ENCODE results near the gene MOB3C.

DNA sequence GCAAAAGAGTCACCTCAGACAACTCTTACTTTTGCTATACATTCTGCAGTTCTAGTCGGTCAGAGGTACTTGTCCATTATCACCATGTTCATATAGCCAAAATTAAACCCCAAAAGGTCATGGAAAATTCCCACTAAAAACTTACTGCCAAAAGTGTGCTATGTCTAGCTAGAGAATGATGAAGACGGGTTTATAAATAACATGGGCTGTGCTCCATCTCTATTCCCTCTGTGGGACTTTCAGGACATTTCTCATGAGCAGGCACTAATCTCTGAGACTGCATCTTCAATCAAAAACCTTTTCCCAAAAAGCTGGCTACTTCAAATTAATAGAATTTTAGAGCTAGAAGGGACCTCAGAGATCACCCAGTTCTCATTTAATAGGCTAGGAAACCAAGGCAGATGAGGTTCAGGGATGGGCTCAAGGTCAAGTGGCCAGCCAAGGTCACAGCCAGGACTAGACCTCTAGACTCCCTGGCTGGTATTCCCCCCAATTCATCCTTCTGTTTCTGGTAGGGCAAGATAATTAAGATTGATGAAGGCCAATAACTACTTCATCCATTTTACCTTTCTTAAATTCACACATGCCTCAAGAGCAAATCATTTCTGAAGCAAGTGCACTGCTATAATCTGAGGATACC is 21.0 kb upstream of the MOB3C start:
- TF ChIP-seq SMC3 (conservative IDR thresholded peaks at IDR 0.05; ENCODE audit: poor library complexity) (no peak), EZH2 (IDR thresholded peaks at IDR 0.05; ENCODE audit: borderline replicate concordance, insufficient read depth, low read length, poor library complexity, severe bottlenecking) (no peak), RAD21 (conservative IDR thresholded peaks at IDR 0.05) (no peak), POLR2AphosphoS5 (IDR thresholded peaks at IDR 0.05) (no peak), MXI1 (conservative IDR thresholded peaks at IDR 0.05; ENCODE audit: poor library complexity, severe bottlenecking) (no peak), EP300 (conservative IDR thresholded peaks at IDR 0.05; ENCODE audit: poor library complexity, severe bottlenecking) (no peak), TAF1 (IDR thresholded peaks at IDR 0.05; ENCODE audit: low read depth) (no peak)
- TF ChIP-seq, protein P1, sequence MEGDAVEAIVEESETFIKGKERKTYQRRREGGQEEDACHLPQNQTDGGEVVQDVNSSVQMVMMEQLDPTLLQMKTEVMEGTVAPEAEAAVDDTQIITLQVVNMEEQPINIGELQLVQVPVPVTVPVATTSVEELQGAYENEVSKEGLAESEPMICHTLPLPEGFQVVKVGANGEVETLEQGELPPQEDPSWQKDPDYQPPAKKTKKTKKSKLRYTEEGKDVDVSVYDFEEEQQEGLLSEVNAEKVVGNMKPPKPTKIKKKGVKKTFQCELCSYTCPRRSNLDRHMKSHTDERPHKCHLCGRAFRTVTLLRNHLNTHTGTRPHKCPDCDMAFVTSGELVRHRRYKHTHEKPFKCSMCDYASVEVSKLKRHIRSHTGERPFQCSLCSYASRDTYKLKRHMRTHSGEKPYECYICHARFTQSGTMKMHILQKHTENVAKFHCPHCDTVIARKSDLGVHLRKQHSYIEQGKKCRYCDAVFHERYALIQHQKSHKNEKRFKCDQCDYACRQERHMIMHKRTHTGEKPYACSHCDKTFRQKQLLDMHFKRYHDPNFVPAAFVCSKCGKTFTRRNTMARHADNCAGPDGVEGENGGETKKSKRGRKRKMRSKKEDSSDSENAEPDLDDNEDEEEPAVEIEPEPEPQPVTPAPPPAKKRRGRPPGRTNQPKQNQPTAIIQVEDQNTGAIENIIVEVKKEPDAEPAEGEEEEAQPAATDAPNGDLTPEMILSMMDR (IDR thresholded peaks at IDR 0.05; ENCODE audit: poor library complexity, severe bottlenecking) = no peak
- TF ChIP-seq, protein P2, sequence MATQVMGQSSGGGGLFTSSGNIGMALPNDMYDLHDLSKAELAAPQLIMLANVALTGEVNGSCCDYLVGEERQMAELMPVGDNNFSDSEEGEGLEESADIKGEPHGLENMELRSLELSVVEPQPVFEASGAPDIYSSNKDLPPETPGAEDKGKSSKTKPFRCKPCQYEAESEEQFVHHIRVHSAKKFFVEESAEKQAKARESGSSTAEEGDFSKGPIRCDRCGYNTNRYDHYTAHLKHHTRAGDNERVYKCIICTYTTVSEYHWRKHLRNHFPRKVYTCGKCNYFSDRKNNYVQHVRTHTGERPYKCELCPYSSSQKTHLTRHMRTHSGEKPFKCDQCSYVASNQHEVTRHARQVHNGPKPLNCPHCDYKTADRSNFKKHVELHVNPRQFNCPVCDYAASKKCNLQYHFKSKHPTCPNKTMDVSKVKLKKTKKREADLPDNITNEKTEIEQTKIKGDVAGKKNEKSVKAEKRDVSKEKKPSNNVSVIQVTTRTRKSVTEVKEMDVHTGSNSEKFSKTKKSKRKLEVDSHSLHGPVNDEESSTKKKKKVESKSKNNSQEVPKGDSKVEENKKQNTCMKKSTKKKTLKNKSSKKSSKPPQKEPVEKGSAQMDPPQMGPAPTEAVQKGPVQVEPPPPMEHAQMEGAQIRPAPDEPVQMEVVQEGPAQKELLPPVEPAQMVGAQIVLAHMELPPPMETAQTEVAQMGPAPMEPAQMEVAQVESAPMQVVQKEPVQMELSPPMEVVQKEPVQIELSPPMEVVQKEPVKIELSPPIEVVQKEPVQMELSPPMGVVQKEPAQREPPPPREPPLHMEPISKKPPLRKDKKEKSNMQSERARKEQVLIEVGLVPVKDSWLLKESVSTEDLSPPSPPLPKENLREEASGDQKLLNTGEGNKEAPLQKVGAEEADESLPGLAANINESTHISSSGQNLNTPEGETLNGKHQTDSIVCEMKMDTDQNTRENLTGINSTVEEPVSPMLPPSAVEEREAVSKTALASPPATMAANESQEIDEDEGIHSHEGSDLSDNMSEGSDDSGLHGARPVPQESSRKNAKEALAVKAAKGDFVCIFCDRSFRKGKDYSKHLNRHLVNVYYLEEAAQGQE (IDR thresholded peaks at IDR 0.05; ENCODE audit: borderline replicate concordance) = no peak

Data from neural cell (in vitro differentiated cells).